ENCODE measurements around the gene DYNLRB1. TPM values are rescaled to one million over a fixed set of nuclear protein-coding genes. Genes with fewer than 3 reads are reported as not detected.

DYNLRB1 gene
- total and polyA plus RNA-seq, 2 of the 13 experiments (the other 11 are each of a cell fraction or from before 2014, with no cell fraction given), result 140 to 244 TPM

GRCh38 chr20:34516247-34517113 lies at the start of gene DYNLRB1 (continued):
- TF ChIP-seq ZFP82 (CRISPR knock-in tag; IDR thresholded peaks at IDR 0.05; ENCODE audit: borderline replicate concordance) (no peak), ZNF761 (CRISPR knock-in tag; conservative IDR thresholded peaks at IDR 0.05) (no peak), RXRA (CRISPR knock-in tag; IDR thresholded peaks at IDR 0.05) (peak; percentile 81), ZNF232 (CRISPR knock-in tag; IDR thresholded peaks at IDR 0.05; ENCODE audit: borderline replicate concordance) (peak; percentile 18; the same call in 1 of the 2 replicates), RNF219 (CRISPR knock-in tag; IDR thresholded peaks at IDR 0.05) (no peak), ZNF547 (CRISPR knock-in tag; IDR thresholded peaks at IDR 0.05) (peak; percentile 98), SMYD3 (CRISPR knock-in tag; IDR thresholded peaks at IDR 0.05) (no peak), CCDC6 (CRISPR knock-in tag; IDR thresholded peaks at IDR 0.05) (peak; percentile 49; the same call in 1 of the 2 replicates), ZBTB40 (IDR thresholded peaks at IDR 0.05) (no peak), ZBTB40 (CRISPR knock-in tag; IDR thresholded peaks at IDR 0.05) (peak; percentile 49; the same call in 1 of the 2 replicates), TBX3 (IDR thresholded peaks at IDR 0.05; ENCODE audit: borderline replicate concordance) (no peak), ONECUT2 (CRISPR knock-in tag; IDR thresholded peaks at IDR 0.05) (no peak), ZSCAN22 (CRISPR knock-in tag; IDR thresholded peaks at IDR 0.05) (no peak), ZFP41 (CRISPR knock-in tag; IDR thresholded peaks at IDR 0.05; ENCODE audit: borderline replicate concordance) (no peak), PHF20 (CRISPR knock-in tag; IDR thresholded peaks at IDR 0.05) (peak; percentile 90)
- TF ChIP-seq, protein P1, sequence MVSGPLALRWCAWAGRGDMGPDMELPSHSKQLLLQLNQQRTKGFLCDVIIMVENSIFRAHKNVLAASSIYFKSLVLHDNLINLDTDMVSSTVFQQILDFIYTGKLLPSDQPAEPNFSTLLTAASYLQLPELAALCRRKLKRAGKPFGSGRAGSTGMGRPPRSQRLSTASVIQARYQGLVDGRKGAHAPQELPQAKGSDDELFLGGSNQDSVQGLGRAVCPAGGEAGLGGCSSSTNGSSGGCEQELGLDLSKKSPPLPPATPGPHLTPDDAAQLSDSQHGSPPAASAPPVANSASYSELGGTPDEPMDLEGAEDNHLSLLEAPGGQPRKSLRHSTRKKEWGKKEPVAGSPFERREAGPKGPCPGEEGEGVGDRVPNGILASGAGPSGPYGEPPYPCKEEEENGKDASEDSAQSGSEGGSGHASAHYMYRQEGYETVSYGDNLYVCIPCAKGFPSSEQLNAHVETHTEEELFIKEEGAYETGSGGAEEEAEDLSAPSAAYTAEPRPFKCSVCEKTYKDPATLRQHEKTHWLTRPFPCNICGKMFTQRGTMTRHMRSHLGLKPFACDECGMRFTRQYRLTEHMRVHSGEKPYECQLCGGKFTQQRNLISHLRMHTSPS (CRISPR knock-in tag; IDR thresholded peaks at IDR 0.05; ENCODE audit: low read depth), result peak; percentile 73

Measured in HepG2 (cell line).